Endometrial microvascular endothelial cells (primary cell): ENCODE data around the gene ALDH1B1. TPM values are rescaled to one million over a fixed set of nuclear protein-coding genes. Genes with fewer than 3 reads are reported as not detected.

ENCODE experiments used
- total RNA-seq: library from RNA; depleted of rRNA; stranded (reverse); fragments of >200 nt; gene quantifications from one replicate; pipeline ENCODE4 v1.2.3, GENCODE V29; 2015; ENCODE audit errors: inconsistent ontology term

ALDH1B1 gene
- total RNA-seq, 1 donor from 2014 or later = 45.2 TPM

Other genes starting within 250 kb of the ALDH1B1 start
- not detected for gene IGFBPL1, start 31.8 kb downstream of the ALDH1B1 start, total RNA-seq
- not detected for gene ANKRD18A, start 227.9 kb downstream of the ALDH1B1 start, total RNA-seq